Measurements from ENCODE around the gene AK8.

AK8 gene

GRCh38 chr9:132710333-132710732, 167.8 kb downstream of the AK8 start:
- no peak for DNase-seq

- DNase-seq, result no peak
These were observed 169.2 kb downstream of the AK8 start for GRCh38 chr9:132708769-132709430.

GRCh38 chr9:132708239-132708638, 169.8 kb downstream of the AK8 start:
- DNase-seq, result no peak

GRCh38 chr9:132703336-132703735, 174.7 kb downstream of the AK8 start:
- no peak for DNase-seq

GRCh38 chr9:132702254-132702653, 175.8 kb downstream of the AK8 start:
- DNase-seq, result no peak

- DNase-seq, result peak; percentile 26
These were observed 178.1 kb downstream of the AK8 start for GRCh38 chr9:132699956-132700355.

- DNase-seq, result no peak
These were observed 179.1 kb downstream of the AK8 start for GRCh38 chr9:132698989-132699388.

GRCh38 chr9:132697230-132697629, 180.9 kb downstream of the AK8 start:
- DNase-seq, result no peak

- DNase-seq, result no peak
These were observed 183.9 kb downstream of the AK8 start for GRCh38 chr9:132694144-132694543.

- no peak for DNase-seq
These were observed 187.4 kb downstream of the AK8 start for GRCh38 chr9:132690696-132691095.

- no peak for DNase-seq
These were observed 194.2 kb downstream of the AK8 start for GRCh38 chr9:132683873-132684272.

GRCh38 chr9:132681561-132681960, 196.5 kb downstream of the AK8 start:
- no peak for DNase-seq

GRCh38 chr9:132679946-132680625, 198.0 kb downstream of the AK8 start:
- no peak for DNase-seq

GRCh38 chr9:132677976-132678375, 200.1 kb downstream of the AK8 start:
- no peak for DNase-seq

Measured in NCI-H2171 (cell line).